Activated naive CD4-positive, alpha-beta T cell treated with anti-CD3 and anti-CD28 coated beads, Interleukin-2, amount 50 U/mL, for 24 hours (primary cell): ENCODE measurements around the gene CFP.

Experiments used
- H3K27ac Mint-ChIP-seq: one replicate; pipeline ENCODE4 v1.8.0; 2021; ENCODE audit warnings: mild to moderate bottlenecking, mixed read lengths
- H3K27me3 Mint-ChIP-seq: one replicate; pipeline ENCODE4 v1.8.0; 2021; ENCODE audit warnings: mixed read lengths
- H3K36me3 Mint-ChIP-seq: one replicate; pipeline ENCODE4 v1.8.0; 2021; ENCODE audit warnings: mixed read lengths
- H3K4me1 Mint-ChIP-seq: one replicate; pipeline ENCODE4 v1.8.0; 2021; ENCODE audit warnings: mixed read lengths
- H3K4me3 Mint-ChIP-seq: one replicate; pipeline ENCODE4 v1.8.0; 2021; ENCODE audit warnings: mild to moderate bottlenecking, mixed read lengths
- H3K9me3 Mint-ChIP-seq: one replicate; pipeline ENCODE4 v1.8.0; 2021; ENCODE audit warnings: mixed read lengths

CFP gene

DNA sequence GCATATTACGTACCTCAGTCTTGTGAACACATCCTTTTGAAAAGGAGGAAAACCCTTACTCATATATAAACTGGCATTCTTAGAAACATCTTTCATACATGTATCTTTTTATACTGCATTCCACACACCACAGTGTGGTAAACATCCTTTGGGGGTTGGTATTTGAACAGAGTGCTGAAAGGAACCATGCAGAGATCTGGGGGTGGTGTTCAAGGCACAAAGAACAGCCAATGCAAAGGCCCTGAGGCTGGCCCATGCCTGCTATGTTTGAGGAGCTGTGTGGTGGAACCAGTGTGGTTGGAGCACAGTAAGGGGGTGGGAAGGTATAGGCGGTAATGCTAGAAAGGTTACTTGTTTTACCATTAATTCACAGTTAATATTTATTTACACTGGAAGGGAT lies 18.6 kb upstream of the CFP start:
- Mint-ChIP-seq H3K4me3 (peak overlapping the region; percentile 95), H3K9me3 (no peaks in the 10 kb centered on the region), H3K27ac (peak overlapping the region; percentile 85), H3K4me1 (peaks cover 58% of the 10 kb centered on the region), H3K36me3 (peaks cover 16% of the 10 kb centered on the region), H3K27me3 (no peaks in the 10 kb centered on the region)

DNA sequence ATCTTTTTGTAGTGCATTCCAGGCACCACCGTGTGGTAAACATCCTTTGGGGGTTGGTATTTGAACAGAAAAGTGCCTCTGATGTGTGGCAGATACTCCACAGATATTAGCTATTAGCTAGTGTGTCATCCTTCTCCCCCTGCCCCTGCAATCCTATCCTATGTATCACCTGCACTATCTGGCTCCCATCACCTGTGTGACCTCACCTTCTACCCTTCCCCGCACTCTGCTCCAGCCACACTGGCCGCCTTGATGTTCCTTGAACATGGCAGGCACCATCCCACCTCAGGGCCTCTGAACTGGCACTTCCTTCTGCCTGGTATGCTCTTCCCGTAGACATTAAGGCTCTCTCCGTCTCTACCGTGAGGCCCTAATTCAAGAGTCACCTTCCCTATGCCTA lies 16.9 kb upstream of the CFP start:
- Mint-ChIP-seq H3K27ac (peak overlapping the region; percentile 87), H3K36me3 (peaks cover 14% of the 10 kb centered on the region), H3K27me3 (no peaks in the 10 kb centered on the region), H3K4me3 (peak overlapping the region; percentile 42), H3K4me1 (peaks cover 58% of the 10 kb centered on the region), H3K9me3 (no peaks in the 10 kb centered on the region)

DNA sequence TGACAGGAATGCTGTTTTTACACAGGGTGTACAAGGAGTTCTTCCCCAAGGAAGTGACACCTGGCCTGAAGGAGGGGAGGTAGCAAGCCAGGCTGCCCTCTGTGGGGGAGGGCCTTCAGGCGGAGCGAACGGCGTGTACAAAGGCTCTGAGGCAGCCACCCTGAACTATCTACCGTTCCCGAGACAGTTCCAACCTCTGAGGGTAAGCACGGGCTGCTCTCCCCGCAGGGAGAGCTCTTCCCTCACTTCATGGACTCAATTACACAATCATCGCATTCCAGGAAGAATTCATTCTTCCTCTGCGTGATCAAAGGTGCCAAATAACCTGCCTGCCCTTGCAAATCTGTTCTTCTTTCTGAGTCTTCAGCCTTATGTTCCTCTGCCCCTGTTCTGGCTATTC lies 15.8 kb upstream of the CFP start:
- no peak overlapping the region for H3K27ac Mint-ChIP-seq
- H3K4me1 Mint-ChIP-seq = peaks cover 50% of the 10 kb centered on the region
- H3K36me3 Mint-ChIP-seq = peaks cover 10% of the 10 kb centered on the region
- H3K27me3 Mint-ChIP-seq = no peaks in the 10 kb centered on the region
- H3K4me3 Mint-ChIP-seq = no peak overlapping the region
- H3K9me3 Mint-ChIP-seq = no peaks in the 10 kb centered on the region

DNA sequence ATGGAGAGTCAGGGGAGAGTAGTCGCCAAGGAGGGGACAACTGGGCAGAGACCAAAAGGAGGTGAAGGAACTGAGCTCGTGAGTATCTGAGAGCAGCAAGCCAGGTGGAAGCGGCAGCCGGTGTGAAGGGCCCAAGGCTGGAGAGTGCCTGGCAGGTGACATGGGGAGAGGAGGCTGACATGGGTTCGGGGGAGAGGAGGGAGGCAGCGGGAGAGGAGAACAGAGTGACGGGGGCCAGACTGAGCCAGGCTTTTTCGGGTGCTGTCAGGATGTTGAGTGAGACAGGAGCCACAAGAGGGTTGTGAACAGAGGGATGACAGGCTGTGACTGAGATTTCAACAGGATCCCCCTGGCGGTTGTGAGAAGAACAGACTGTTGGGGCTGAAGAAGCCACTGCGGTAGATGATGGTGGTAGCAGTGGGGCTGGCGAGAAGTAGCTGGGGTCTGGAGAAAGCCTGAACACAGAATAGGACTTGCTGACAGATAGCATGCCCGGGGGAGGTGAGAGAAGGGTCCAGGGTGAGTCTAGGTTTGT lies 14.9 kb upstream of the CFP start:
- Mint-ChIP-seq H3K9me3 (no peaks in the 10 kb centered on the region), H3K4me1 (peaks cover 57% of the 10 kb centered on the region), H3K27me3 (no peaks in the 10 kb centered on the region), H3K4me3 (no peak overlapping the region), H3K27ac (peak overlapping the region; percentile 80), H3K36me3 (peaks cover 19% of the 10 kb centered on the region)

DNA sequence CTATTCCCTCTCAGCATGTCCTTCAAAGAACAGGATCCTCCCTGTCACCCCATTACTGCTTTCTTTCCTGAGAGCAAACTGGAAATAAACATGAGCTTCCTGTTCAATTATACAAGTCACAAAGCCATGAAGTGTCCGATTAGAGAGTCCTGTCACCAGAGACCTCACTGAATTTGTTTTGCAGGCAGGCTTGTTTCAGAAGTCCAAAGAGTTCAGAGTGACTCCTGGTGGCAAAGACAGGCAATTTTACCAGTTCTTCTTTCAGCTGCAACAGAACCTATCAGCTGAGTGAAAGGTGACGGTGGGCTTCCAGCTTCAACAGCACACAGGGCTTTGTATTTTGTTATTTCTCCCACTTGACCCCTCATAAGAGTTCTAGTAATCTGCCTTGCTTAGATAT lies 14.2 kb upstream of the CFP start:
- Mint-ChIP-seq H3K27me3 (no peaks in the 10 kb centered on the region), H3K27ac (peak overlapping the region; percentile 80), H3K36me3 (peaks cover 21% of the 10 kb centered on the region), H3K4me1 (peaks cover 50% of the 10 kb centered on the region), H3K4me3 (no peak overlapping the region), H3K9me3 (no peaks in the 10 kb centered on the region)

DNA sequence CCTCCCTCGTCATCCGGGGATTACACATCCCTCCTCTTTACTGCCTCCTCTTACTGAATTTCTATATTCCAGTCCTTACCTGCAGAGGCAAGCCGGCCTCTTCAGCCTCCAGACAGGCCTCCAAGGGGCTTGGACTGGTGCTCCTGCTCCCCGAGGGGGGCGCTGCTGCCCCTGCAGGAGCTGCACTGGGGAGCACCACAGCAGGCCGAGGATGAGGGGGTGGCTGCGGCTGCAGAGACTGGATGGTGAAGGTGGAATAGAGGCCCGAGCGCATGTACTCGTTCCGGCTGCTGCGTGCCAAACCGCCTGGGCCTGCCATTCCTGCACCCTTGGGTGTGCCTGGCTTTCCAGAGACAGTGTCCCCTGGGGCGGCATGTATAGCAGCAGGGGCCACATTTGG lies 9.1 kb upstream of the CFP start:
- H3K4me1 Mint-ChIP-seq = peaks cover 25% of the 10 kb centered on the region
- H3K36me3 Mint-ChIP-seq = peaks cover 20% of the 10 kb centered on the region
- H3K4me3 Mint-ChIP-seq = peak overlapping the region; percentile 37
- no peaks in the 10 kb centered on the region for H3K9me3 Mint-ChIP-seq
- H3K27ac Mint-ChIP-seq = peak overlapping the region; percentile 41
- no peaks in the 10 kb centered on the region for H3K27me3 Mint-ChIP-seq

DNA sequence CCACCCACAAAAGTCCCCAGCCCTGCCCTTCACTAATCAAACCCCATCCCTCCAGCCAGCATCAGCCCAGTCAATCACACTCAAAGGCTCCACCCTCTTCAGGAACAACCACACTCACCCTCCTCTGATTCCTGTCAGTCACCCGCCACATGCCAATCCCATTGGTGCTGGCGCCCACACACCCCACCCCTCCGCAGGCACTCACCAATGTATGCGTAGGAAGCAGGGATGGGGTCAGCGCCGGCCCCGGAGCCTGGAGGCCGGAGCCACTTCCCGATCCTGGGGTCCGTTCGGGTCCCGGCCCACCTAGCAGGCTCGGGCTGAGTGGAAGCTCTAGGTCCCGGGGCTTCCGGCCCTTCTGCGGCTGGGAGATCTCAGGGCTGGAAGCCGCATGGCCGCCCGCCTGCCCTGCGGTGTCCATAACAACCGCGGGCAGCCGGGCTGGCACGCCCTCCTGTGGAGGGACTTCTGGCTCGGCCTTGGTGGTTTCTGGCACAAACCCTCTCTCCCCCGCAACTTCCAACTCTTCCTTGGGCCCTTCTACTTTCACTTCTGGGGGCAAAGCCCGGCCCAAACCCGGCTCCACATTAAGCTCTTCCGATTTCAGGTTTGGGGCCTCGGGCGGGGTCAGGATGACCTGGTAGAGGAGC lies 7.9 kb upstream of the CFP start:
- H3K27ac Mint-ChIP-seq = peak overlapping the region; percentile 84
- no peaks in the 10 kb centered on the region for H3K27me3 Mint-ChIP-seq
- no peaks in the 10 kb centered on the region for H3K9me3 Mint-ChIP-seq
- H3K4me3 Mint-ChIP-seq = peak overlapping the region; percentile 68
- peaks cover 20% of the 10 kb centered on the region for H3K36me3 Mint-ChIP-seq
- peaks cover 27% of the 10 kb centered on the region for H3K4me1 Mint-ChIP-seq

DNA sequence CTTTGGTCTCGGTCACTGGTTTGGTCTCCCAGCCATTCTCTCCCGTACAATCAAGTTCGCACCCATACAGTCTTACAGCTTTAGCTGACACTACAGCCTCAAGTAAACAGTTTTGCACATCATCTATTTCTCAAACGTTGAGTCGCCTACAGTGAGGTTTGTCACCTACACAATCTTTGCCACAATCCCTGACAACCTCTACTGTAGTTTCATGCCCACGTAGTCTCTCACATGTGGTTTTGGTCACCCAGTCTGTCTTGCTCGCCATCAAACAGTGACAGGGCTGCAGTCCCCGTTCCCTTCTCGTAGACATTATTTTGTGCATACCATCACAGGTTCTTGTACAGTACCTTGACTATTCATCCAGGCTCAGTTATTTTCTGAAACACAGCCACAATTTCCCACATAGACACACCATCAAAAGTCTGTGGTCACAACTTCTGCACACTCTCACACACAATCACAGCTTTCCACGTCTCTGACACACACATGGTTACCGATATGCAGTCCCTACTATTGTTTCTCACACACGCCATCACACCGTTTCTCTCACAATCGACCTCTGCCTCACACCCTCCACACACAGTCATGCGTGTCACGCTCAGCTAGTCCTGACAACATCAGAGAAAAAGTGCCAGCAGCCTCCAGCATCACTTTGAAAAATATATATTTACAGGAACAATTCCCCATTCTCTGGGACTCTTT lies 5.3 kb upstream of the CFP start:
- Mint-ChIP-seq H3K4me1 (peaks cover 28% of the 10 kb centered on the region), H3K9me3 (no peaks in the 10 kb centered on the region), H3K27ac (no peak overlapping the region), H3K36me3 (peaks cover 12% of the 10 kb centered on the region), H3K27me3 (no peaks in the 10 kb centered on the region), H3K4me3 (no peak overlapping the region)

DNA sequence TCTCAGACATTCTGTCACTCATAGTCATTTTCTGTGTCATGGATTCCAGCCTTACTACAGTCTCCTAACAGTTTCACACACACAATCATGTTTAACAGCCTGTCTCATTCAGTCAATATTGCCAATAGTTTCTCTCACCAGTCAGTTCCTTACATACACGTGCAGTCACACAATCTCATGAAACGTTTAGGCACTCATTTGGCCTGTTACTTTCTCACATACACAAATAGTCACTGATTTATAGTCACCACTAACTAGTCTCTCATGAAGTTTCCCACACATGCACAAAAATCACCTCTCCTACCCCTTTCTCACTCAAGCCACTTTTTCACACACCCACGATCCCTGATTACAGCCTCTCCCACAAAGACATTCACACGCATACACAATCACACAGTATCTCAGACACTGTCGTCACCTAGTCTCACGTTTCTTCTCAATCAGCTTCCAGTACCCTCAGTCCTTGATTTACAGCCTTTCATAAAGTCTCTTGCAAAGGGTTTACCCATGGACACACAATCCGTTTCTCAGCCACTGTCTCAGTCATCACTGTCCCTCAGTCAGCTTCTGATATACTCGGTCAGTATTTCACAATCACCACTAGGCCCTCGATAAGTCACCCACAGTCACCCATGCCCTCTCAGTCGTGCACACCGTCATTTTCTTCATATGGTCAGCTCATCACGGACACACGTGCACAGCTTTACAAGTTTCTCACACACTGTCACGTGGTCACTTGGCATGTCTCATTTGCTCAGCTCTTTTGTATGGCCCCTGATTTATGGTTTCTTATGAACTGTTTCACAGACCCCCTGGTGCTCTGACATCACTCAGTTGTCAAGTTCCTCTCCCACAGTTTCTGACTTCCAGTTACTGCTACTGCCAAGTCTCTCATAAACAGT lies 4.2 kb upstream of the CFP start:
- H3K4me3 Mint-ChIP-seq = no peak overlapping the region
- H3K27ac Mint-ChIP-seq = no peak overlapping the region
- H3K9me3 Mint-ChIP-seq = no peaks in the 10 kb centered on the region
- H3K27me3 Mint-ChIP-seq = no peaks in the 10 kb centered on the region
- peaks cover 5% of the 10 kb centered on the region for H3K36me3 Mint-ChIP-seq
- peaks cover 33% of the 10 kb centered on the region for H3K4me1 Mint-ChIP-seq

DNA sequence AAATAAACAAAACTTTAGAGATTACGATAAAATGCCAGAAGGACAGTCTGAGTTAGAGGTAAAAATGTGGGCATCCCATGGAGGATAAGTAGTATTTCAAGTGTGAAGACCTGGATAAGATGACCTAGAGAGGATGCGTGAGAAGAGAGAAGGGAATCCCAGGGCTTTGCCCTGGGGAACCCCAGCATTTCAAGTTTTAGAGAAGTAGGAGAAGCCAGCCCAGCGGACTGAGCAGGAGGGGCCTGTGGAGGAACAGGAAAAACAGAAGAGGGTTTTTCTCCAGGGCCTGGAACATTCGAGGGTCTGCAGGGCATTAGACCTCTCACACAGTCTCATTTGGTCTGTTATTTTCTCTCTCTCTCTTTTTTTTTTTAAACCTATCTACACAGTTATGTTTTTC lies 2.9 kb upstream of the CFP start:
- H3K36me3 Mint-ChIP-seq = no peaks in the 10 kb centered on the region
- no peaks in the 10 kb centered on the region for H3K27me3 Mint-ChIP-seq
- peaks cover 28% of the 10 kb centered on the region for H3K4me1 Mint-ChIP-seq
- H3K27ac Mint-ChIP-seq = no peak overlapping the region
- H3K9me3 Mint-ChIP-seq = no peaks in the 10 kb centered on the region
- H3K4me3 Mint-ChIP-seq = no peak overlapping the region

DNA sequence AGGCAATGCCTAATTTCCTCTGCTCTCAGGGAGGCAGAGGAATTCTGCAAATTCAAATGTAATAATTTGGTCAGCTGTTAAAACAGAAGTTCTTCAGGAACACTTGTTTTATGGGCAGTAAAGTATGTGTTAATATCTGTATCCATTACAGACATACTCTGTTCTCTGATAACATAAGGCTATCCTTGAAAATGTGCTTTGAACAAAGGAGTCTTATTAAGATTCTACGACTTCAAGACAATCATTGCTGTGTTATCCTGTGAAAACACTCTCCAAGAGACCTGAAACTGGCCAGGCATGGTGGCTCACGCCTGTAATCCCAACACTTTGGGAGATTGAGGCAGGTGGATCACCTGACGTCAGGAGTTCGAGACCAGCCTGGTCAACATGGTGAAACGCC lies 1.9 kb upstream of the CFP start:
- Mint-ChIP-seq H3K27ac (no peak overlapping the region), H3K4me1 (peaks cover 23% of the 10 kb centered on the region), H3K36me3 (no peaks in the 10 kb centered on the region), H3K27me3 (no peaks in the 10 kb centered on the region), H3K9me3 (no peaks in the 10 kb centered on the region), H3K4me3 (no peak overlapping the region)

DNA sequence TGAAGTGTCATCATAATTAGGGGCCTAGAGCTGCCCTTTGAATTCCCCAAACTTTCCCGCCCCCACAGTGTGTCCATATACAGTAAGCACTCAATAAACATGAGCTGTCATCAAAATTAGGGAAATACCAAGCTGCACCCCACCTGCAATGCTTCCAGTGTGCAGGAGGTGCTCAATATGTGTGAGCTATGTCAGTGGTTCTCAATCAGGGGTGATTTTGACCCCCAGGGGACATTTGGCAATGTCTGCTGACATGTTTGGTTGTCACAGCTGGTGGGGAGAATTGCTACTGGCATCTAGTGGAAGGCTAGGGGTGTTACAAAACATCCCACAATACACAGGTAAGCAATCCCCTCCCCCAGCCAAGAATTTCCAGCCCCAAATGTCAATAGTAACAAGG lies 748 bp downstream of the CFP start:
- Mint-ChIP-seq H3K27ac (peak overlapping the region; percentile 92), H3K27me3 (no peaks in the 10 kb centered on the region), H3K36me3 (no peaks in the 10 kb centered on the region), H3K4me1 (peaks cover 30% of the 10 kb centered on the region), H3K9me3 (no peaks in the 10 kb centered on the region), H3K4me3 (peak overlapping the region; percentile 79)

DNA sequence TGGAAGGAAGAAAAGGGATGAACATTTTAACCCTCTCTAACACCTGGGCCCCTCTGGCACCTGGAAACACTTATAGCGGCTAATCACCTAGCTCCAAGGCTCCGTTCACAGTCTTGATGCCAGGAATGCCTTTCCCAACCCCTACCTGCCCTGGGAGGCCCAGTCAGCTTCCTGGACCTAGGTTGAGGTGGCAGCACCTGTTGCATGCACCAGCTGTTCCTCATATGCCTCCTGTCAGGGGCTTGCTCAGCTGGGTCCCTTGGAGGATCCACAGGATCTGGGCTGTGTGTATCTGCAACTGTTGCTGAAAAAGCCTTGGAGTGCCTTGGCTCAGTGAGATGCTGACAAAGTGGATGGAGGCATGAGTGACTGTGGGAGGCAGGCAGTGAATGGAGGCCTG lies 4.4 kb downstream of the CFP start:
- no peaks in the 10 kb centered on the region for H3K36me3 Mint-ChIP-seq
- H3K4me3 Mint-ChIP-seq = no peak overlapping the region
- H3K27ac Mint-ChIP-seq = no peak overlapping the region
- no peaks in the 10 kb centered on the region for H3K9me3 Mint-ChIP-seq
- peaks cover 33% of the 10 kb centered on the region for H3K4me1 Mint-ChIP-seq
- no peaks in the 10 kb centered on the region for H3K27me3 Mint-ChIP-seq

DNA sequence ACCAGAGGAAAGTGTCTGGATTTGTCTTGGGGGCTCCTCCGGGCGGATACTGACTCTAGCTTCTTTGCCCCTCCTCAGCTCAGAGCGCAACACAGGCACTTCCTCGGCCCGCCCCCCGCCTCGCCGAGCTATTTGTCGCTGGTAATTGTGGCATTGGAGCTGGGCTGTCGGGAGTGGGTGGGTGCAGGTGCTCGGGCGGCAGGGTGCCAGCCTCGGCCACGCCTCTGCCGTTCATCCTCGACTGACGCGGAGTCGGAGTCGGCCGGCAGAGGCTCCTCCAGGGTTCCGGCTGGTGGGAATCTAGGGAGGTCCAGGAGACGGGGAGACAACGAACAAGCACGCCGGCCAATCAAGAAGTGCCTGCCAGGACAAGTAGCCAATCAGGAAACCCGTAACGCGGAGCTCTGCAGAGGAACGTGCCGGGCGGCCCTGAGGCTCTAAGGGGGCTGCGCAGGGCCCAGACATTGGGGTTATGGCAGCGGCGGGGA lies 6.1 kb downstream of the CFP start:
- Mint-ChIP-seq H3K4me3 (peak overlapping the region; percentile 87), H3K4me1 (peaks cover 26% of the 10 kb centered on the region), H3K27me3 (no peaks in the 10 kb centered on the region), H3K9me3 (no peaks in the 10 kb centered on the region), H3K27ac (no peak overlapping the region), H3K36me3 (no peaks in the 10 kb centered on the region)

DNA sequence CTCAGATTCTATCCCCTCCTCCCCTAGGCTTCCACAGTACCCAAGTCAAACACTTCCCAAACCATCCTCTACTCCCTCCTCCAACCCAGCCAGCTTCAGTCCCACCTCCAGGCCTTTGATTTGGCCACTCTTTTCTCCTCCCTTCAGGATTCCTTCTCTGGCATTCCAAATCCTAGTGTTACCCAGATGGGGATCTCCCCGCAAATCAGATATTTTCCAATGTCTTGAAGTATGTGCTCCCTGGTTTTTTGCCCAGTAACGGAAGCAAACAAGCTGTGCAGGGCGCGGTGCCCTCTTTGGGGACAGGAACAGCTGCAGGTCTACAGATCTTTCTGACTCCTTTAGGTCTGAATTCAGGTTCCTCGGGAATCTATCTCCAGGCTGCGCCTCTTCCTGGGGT lies 7.9 kb downstream of the CFP start:
- no peaks in the 10 kb centered on the region for H3K27me3 Mint-ChIP-seq
- H3K36me3 Mint-ChIP-seq = no peaks in the 10 kb centered on the region
- peaks cover 26% of the 10 kb centered on the region for H3K4me1 Mint-ChIP-seq

More for the DNA sequence above, 7.9 kb downstream of the CFP start:
- Mint-ChIP-seq H3K4me3 (no peak overlapping the region), H3K27ac (no peak overlapping the region), H3K9me3 (no peaks in the 10 kb centered on the region)
